ENCODE results near the gene SLC35B3. TPM values are rescaled to one million over a fixed set of nuclear protein-coding genes. Genes with fewer than 3 reads are reported as not detected.

Gene SLC35B3
- total and polyA plus RNA-seq, 9 of the 15 experiments (the other 6 are each of a cell fraction or from before 2014, with no cell fraction given): 7.6 to 19.1 (median 11.3) TPM

GRCh38 chr6:8462694-8463093 lies 27.3 kb upstream of the SLC35B3 start:
- H3K36me3 ChIP-seq (ENCODE audit: control insufficient read depth, insufficient read depth, low read length): no peaks in the 10 kb centered on the region
- no peak overlapping the region for H2AFZ ChIP-seq (ENCODE audit: low read depth, low read length)
- intact Hi-C loops (cut with micrococcal nuclease): no loop called here
- no peak overlapping the region for H3K4me3 ChIP-seq
- CTCF ChIA-PET (ENCODE audit: low intra/inter-chr PET ratio): no interaction called here
- ATAC-seq (no peak), DNase-seq (ENCODE audit: extremely low read depth in 1 of 4, low spot score in 3 of 4) (no peak), FAIRE-seq (no peak)
- WGBS (ENCODE audit: insufficient coverage, low coverage, missing lambda C conversion rate): 0% methylated on average over 1 of the region's 1 CpG
- no peaks in the 10 kb centered on the region for H4K20me1 ChIP-seq (replicated peaks; ENCODE audit: control insufficient read depth, insufficient read depth, low read length)
- TF ChIP-seq ZNF436 (CRISPR knock-in tag; IDR thresholded peaks at IDR 0.05): no peak
- no peak for TF ChIP-seq HMG20B (CRISPR knock-in tag; IDR thresholded peaks at IDR 0.05)
- no peak for TF ChIP-seq ATF3 (IDR thresholded peaks at IDR 0.05)
- TF ChIP-seq ATF3 (CRISPR knock-in tag; conservative IDR thresholded peaks at IDR 0.05): no peak
- H3K9me1 ChIP-seq (ENCODE audit: control insufficient read depth, insufficient read depth, low read length): no peaks in the 10 kb centered on the region
- H3K79me2 ChIP-seq (ENCODE audit: control insufficient read depth, insufficient read depth, low read length): no peaks in the 10 kb centered on the region
- in situ Hi-C loops (cut with MboI): no loop called here
- no peak overlapping the region for H3K4me2 ChIP-seq (ENCODE audit: insufficient read depth, low read length)
- no peaks in the 10 kb centered on the region for H3K9me3 ChIP-seq (replicated peaks; ENCODE audit: control insufficient read depth, insufficient read depth, low read depth, low read length)
- no peak overlapping the region for H3K27ac ChIP-seq (ENCODE audit: extremely low read depth, low read depth, low read length)
- H3K9ac ChIP-seq (ENCODE audit: insufficient read depth in 1 of 2, low read depth in 2 of 2, low read length in 2 of 2): no peak overlapping the region
- POLR2A ChIA-PET: no interaction called here
- H3K4me1 ChIP-seq (replicated peaks in 1 of 2; ENCODE audit: control insufficient read depth in 2 of 2, insufficient read depth in 2 of 2, low read length in 2 of 2): no peaks in the 10 kb centered on the region
- H3K27me3 ChIP-seq (ENCODE audit: control insufficient read depth in 2 of 2, insufficient read depth in 2 of 2, low read length in 2 of 2): no peaks in the 10 kb centered on the region
- BruUV-seq (replicated peaks): no TSS peak

- H3K4me3 ChIP-seq: no peak overlapping the region
- no peaks in the 10 kb centered on the region for H3K79me2 ChIP-seq (ENCODE audit: control insufficient read depth, insufficient read depth, low read length)
- ATAC-seq: no peak
- intact Hi-C loops (cut with micrococcal nuclease) (no loop called here), in situ Hi-C loops (cut with MboI) (no loop called here)
- no peak for DNase-seq (ENCODE audit: extremely low read depth in 1 of 4, low spot score in 3 of 4)
- ChIA-PET POLR2A (interaction anchor here (0.7 kb wide), 1 partner anchor 84 kb away, joined by 3 read pairs; no protein-coding TSS in a partner anchor), CTCF (ENCODE audit: low intra/inter-chr PET ratio) (no interaction called here)
- no peaks in the 10 kb centered on the region for H3K4me1 ChIP-seq (replicated peaks in 1 of 2; ENCODE audit: control insufficient read depth in 2 of 2, insufficient read depth in 2 of 2, low read length in 2 of 2)
- WGBS (ENCODE audit: insufficient coverage, low coverage, missing lambda C conversion rate): 0% methylated on average over 3 of the region's 3 CpGs
- no peaks in the 10 kb centered on the region for H3K27me3 ChIP-seq (ENCODE audit: control insufficient read depth in 2 of 2, insufficient read depth in 2 of 2, low read length in 2 of 2)
- no TSS peak for BruUV-seq (replicated peaks)
- H3K9ac ChIP-seq (ENCODE audit: insufficient read depth in 1 of 2, low read depth in 2 of 2, low read length in 2 of 2): no peak overlapping the region
- no peaks in the 10 kb centered on the region for H3K9me1 ChIP-seq (ENCODE audit: control insufficient read depth, insufficient read depth, low read length)
- H3K4me2 ChIP-seq (ENCODE audit: insufficient read depth, low read length): no peak overlapping the region
- TF ChIP-seq ZBTB9 (CRISPR knock-in tag; IDR thresholded peaks at IDR 0.05): no peak
- no peak for TF ChIP-seq ZNF224 (CRISPR knock-in tag; IDR thresholded peaks at IDR 0.05)
- TF ChIP-seq RBM17 (IDR thresholded peaks at IDR 0.05; ENCODE audit: borderline replicate concordance, low read depth, low read length): no peak
- no peak overlapping the region for H2AFZ ChIP-seq (ENCODE audit: low read depth, low read length)
- no peaks in the 10 kb centered on the region for H4K20me1 ChIP-seq (replicated peaks; ENCODE audit: control insufficient read depth, insufficient read depth, low read length)
- H3K27ac ChIP-seq (ENCODE audit: extremely low read depth, low read depth, low read length): no peak overlapping the region
- no peak for FAIRE-seq
- H3K9me3 ChIP-seq (replicated peaks; ENCODE audit: control insufficient read depth, insufficient read depth, low read depth, low read length): no peaks in the 10 kb centered on the region
- no peaks in the 10 kb centered on the region for H3K36me3 ChIP-seq (ENCODE audit: control insufficient read depth, insufficient read depth, low read length)
These were observed 26.8 kb upstream of the SLC35B3 start for GRCh38 chr6:8462169-8462568.

Data from K562 (cell line).